ENCODE measurements around the gene OR2AT4.

OR2AT4 gene

GRCh38 chr11:75033916-75034315 is 62.8 kb downstream of the OR2AT4 start:
- H3K9ac ChIP-seq = no peak overlapping the region
- no peak overlapping the region for H3K27ac ChIP-seq
- no peak overlapping the region for H3K4me3 ChIP-seq
- TF ChIP-seq Cebpa-rat (IDR thresholded peaks at IDR 0.05) = no peak
- H3K4me2 ChIP-seq = no peak overlapping the region
- H3K4me1 ChIP-seq = peaks cover 22% of the 10 kb centered on the region
- H3K27me3 ChIP-seq = no peaks in the 10 kb centered on the region
- H4K20me1 ChIP-seq = no peaks in the 10 kb centered on the region
- H3K36me3 ChIP-seq = no peaks in the 10 kb centered on the region
- no peaks in the 10 kb centered on the region for H3K9me3 ChIP-seq

- peaks cover 22% of the 10 kb centered on the region for H3K4me1 ChIP-seq
- TF ChIP-seq Cebpa-rat (IDR thresholded peaks at IDR 0.05) = no peak
- H3K27ac ChIP-seq = no peak overlapping the region
- no peaks in the 10 kb centered on the region for H3K9me3 ChIP-seq
- H3K9ac ChIP-seq = no peak overlapping the region
- no peak overlapping the region for H3K4me2 ChIP-seq
- H4K20me1 ChIP-seq = no peaks in the 10 kb centered on the region
- H3K27me3 ChIP-seq = no peaks in the 10 kb centered on the region
- no peak overlapping the region for H3K4me3 ChIP-seq
- H3K36me3 ChIP-seq = no peaks in the 10 kb centered on the region
These were observed 64.1 kb downstream of the OR2AT4 start for GRCh38 chr11:75032550-75032935.

- H3K27ac ChIP-seq = no peak overlapping the region
- no peaks in the 10 kb centered on the region for H4K20me1 ChIP-seq
- H3K9me3 ChIP-seq = no peaks in the 10 kb centered on the region
- no peaks in the 10 kb centered on the region for H3K27me3 ChIP-seq
- no peak overlapping the region for H3K4me3 ChIP-seq
- peaks cover 22% of the 10 kb centered on the region for H3K4me1 ChIP-seq
- TF ChIP-seq Cebpa-rat (IDR thresholded peaks at IDR 0.05) = no peak
- no peak overlapping the region for H3K4me2 ChIP-seq
- no peaks in the 10 kb centered on the region for H3K36me3 ChIP-seq
- H3K9ac ChIP-seq = no peak overlapping the region
These were observed 64.7 kb downstream of the OR2AT4 start for GRCh38 chr11:75031771-75032549.
